ENCODE data around the gene AKAP14.

The AKAP14 gene

DNA sequence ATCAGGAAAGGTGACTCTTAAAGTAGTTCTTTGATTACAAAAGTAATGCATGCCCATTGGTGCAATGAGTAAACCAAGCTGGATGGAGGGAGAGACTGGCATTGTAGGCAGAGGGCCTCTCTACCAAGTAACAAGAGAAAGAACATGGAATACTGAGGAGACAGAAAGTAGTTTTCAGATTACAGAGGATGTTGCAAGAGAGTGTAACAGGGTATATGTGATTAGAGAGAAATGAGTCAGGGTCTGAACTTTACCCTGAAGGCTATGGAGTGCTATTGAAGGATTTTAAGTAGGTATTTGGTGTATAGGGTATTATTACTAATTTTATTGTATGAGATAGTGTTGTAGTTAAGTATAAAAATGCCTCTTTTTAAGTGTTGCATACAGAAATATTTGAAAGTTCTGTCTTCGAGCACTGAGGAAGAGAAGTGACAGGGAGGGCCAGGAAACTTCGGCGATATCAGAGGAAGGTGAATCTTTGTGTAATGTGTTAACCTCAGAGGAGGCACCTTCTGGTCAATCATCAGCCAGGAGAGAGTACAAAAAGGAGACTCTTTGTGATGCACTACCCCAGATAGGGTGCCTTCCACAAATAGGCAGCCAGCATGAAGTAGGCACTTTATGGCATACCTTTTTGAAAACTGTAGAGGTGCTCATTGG is 39.7 kb downstream of the AKAP14 start:
- H3K27me3 ChIP-seq (replicated peaks in 2 of 5; ENCODE audit: control insufficient read depth in 4 of 5, insufficient read depth in 5 of 5, low read length in 4 of 5) = no peaks in the 10 kb centered on the region
- 100% methylated on average over 3 of the region's 3 CpGs for WGBS (ENCODE audit: insufficient coverage)
- POLR2A ChIA-PET = no interaction called here

DNA sequence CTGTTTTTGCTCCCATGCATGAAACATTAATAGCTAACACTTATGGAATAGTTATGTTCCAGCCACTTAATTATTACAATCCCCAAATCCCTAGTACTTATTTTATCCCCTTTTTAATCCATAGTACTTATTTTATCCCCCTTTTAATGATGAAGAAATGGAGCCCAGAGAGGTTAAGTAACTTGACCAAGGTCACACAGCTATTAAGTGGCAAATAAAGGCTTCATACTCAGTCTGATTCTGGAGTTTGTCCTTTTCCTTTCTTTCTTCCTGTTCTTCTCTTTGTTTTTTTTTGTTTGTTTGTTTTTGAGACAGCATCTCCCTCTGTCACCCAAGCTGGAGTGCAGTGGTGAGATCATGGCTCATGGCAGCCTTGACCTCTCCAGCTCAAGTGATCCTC is 45.6 kb downstream of the AKAP14 start:
- ChIA-PET POLR2A (no interaction called here), CTCF (no interaction called here)
- H3K36me3 ChIP-seq (ENCODE audit: control insufficient read depth in 4 of 4, insufficient read depth in 4 of 4, low read length in 3 of 4) = peaks cover 0 to 4% (median 0%) of the 10 kb centered on the region in 4 experiments
- no peak overlapping the region for H3K27ac ChIP-seq (ENCODE audit: insufficient read depth in 1 of 2, low read depth in 1 of 2, low read length in 2 of 2, poor library complexity in 1 of 2, severe bottlenecking in 2 of 2)
- peaks cover 0 to 5% (median 0%) of the 10 kb centered on the region in 5 experiments for H3K27me3 ChIP-seq (replicated peaks in 2 of 5; ENCODE audit: control insufficient read depth in 4 of 5, insufficient read depth in 5 of 5, low read length in 4 of 5)
- no peaks in the 10 kb centered on the region for H3K9me3 ChIP-seq (ENCODE audit: control extremely low read depth in 1 of 5, control insufficient read depth in 4 of 5, insufficient read depth in 2 of 5, low read depth in 1 of 5, low read length in 4 of 5)
- no peak for DNase-seq
- H3K4me1 ChIP-seq (ENCODE audit: control extremely low read depth in 1 of 4, control insufficient read depth in 4 of 4, insufficient read depth in 4 of 4, low read length in 3 of 4) = peaks cover 0 to 13% (median 4%) of the 10 kb centered on the region in 4 experiments
- H3K4me3 ChIP-seq (ENCODE audit: control insufficient read depth in 1 of 7, extremely low read depth in 1 of 7, insufficient read depth in 4 of 7, low read depth in 2 of 7, low read length in 6 of 7) = no peak overlapping the region

More for the DNA sequence above, 39.7 kb downstream of the AKAP14 start:
- H3K27ac ChIP-seq (ENCODE audit: insufficient read depth in 1 of 2, low read depth in 1 of 2, low read length in 2 of 2, poor library complexity in 1 of 2, severe bottlenecking in 2 of 2) = no peak overlapping the region
- H3K4me1 ChIP-seq (ENCODE audit: control extremely low read depth in 1 of 4, control insufficient read depth in 4 of 4, insufficient read depth in 4 of 4, low read length in 3 of 4) = no peaks in the 10 kb centered on the region
- CTCF ChIA-PET = no interaction called here
- H3K4me3 ChIP-seq (ENCODE audit: control insufficient read depth in 1 of 7, extremely low read depth in 1 of 7, insufficient read depth in 4 of 7, low read depth in 2 of 7, low read length in 6 of 7) = no peak overlapping the region
- H3K9me3 ChIP-seq (ENCODE audit: control extremely low read depth in 1 of 5, control insufficient read depth in 4 of 5, insufficient read depth in 2 of 5, low read depth in 1 of 5, low read length in 4 of 5) = no peaks in the 10 kb centered on the region
- no peak for DNase-seq
- peaks cover 0 to 25% (median 6%) of the 10 kb centered on the region in 4 experiments for H3K36me3 ChIP-seq (ENCODE audit: control insufficient read depth in 4 of 4, insufficient read depth in 4 of 4, low read length in 3 of 4)

DNA sequence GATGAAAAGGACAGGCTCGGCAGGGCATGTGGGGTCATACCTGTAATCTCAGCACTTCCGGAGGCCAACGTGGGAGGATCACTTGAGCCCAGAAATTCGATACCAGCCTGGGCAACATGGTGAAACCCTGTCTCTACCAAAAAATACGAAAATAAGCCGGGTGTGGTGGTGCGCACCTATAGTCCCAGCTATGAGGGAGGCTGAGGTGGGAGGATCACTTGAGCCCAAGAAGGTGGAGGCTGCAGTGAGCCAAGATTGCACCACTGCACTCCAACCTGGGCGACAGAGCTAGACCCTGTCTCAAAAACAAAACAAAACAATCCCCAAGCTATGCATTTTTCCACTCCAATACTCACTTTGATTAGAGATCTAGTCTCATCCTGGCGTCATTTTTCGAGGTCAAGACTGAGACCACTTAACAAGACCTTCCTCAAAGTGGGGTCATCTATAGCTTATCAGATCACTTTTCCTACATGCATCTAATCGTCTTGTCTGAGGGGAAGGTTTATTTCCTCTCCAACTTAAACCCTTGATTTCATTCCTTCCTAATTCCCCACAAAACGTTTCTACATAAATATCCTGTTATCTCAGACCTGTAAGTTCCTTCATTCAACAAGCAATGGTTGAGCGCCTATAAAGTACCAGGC is 46.6 kb downstream of the AKAP14 start:
- H3K36me3 ChIP-seq (ENCODE audit: control insufficient read depth in 4 of 4, insufficient read depth in 4 of 4, low read length in 3 of 4) = peaks cover 0 to 4% (median 0%) of the 10 kb centered on the region in 4 experiments
- H3K27ac ChIP-seq (ENCODE audit: insufficient read depth in 1 of 2, low read depth in 1 of 2, low read length in 2 of 2, poor library complexity in 1 of 2, severe bottlenecking in 2 of 2) = peak overlapping the region; percentile 79 to 93
- DNase-seq = no peak
- 63% methylated on average over 9 of the region's 13 CpGs for WGBS (ENCODE audit: insufficient coverage)
- ChIA-PET CTCF (interaction anchor here (1.2 kb wide), 1 partner anchor 12 kb away, joined by 4 read pairs; no protein-coding TSS in a partner anchor), POLR2A (interaction anchor here (0.6 kb wide), 1 partner anchor 1041 kb away, joined by 3 read pairs; no protein-coding TSS in a partner anchor)
- H3K4me3 ChIP-seq (ENCODE audit: control insufficient read depth in 1 of 7, extremely low read depth in 1 of 7, insufficient read depth in 4 of 7, low read depth in 2 of 7, low read length in 6 of 7) = peak overlapping the region in 6 of 7 experiments; percentile 75 to 91 (median 82)
- peaks cover 0 to 13% (median 4%) of the 10 kb centered on the region in 4 experiments for H3K4me1 ChIP-seq (ENCODE audit: control extremely low read depth in 1 of 4, control insufficient read depth in 4 of 4, insufficient read depth in 4 of 4, low read length in 3 of 4)
- peaks cover 0 to 5% (median 0%) of the 10 kb centered on the region in 5 experiments for H3K27me3 ChIP-seq (replicated peaks in 2 of 5; ENCODE audit: control insufficient read depth in 4 of 5, insufficient read depth in 5 of 5, low read length in 4 of 5)
- no peaks in the 10 kb centered on the region for H3K9me3 ChIP-seq (ENCODE audit: control extremely low read depth in 1 of 5, control insufficient read depth in 4 of 5, insufficient read depth in 2 of 5, low read depth in 1 of 5, low read length in 4 of 5)

DNA sequence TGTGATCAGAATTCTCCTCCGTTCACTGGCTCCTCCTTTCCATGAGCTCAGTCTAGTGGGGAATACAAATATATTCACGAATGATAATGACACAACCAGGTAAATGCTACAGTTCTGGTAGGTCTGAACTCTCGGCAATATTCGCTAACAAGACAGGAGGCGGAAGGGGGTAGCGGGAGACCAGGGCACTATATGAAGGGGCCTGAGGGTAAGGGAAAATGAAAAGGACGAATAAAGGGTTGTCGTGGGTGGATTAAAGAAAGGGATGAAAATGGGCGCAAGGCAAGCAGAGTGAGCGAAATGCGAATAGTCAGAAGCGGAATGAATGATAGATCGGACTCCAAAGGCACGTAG is 47.1 kb downstream of the AKAP14 start:
- Histone ChIP-seq H3K9me3 (ENCODE audit: control extremely low read depth in 1 of 5, control insufficient read depth in 4 of 5, insufficient read depth in 2 of 5, low read depth in 1 of 5, low read length in 4 of 5) (no peaks in the 10 kb centered on the region), H3K36me3 (ENCODE audit: control insufficient read depth in 4 of 4, insufficient read depth in 4 of 4, low read length in 3 of 4) (peaks cover 0 to under 1% (median 0%) of the 10 kb centered on the region in 4 experiments), H3K27me3 (replicated peaks in 2 of 5; ENCODE audit: control insufficient read depth in 4 of 5, insufficient read depth in 5 of 5, low read length in 4 of 5) (peaks cover 0 to 7% (median 0%) of the 10 kb centered on the region in 5 experiments), H3K4me3 (ENCODE audit: control insufficient read depth in 1 of 7, extremely low read depth in 1 of 7, insufficient read depth in 4 of 7, low read depth in 2 of 7, low read length in 6 of 7) (peak overlapping the region; percentile 74 to 91 (median 81)), H3K27ac (ENCODE audit: insufficient read depth in 1 of 2, low read depth in 1 of 2, low read length in 2 of 2, poor library complexity in 1 of 2, severe bottlenecking in 2 of 2) (peak overlapping the region; percentile 79 to 93), H3K4me1 (ENCODE audit: control extremely low read depth in 1 of 4, control insufficient read depth in 4 of 4, insufficient read depth in 4 of 4, low read length in 3 of 4) (peaks cover 0 to 13% (median 4%) of the 10 kb centered on the region in 4 experiments)
- 48% methylated on average over 11 of the region's 14 CpGs for WGBS (ENCODE audit: insufficient coverage)
- CTCF ChIA-PET = interaction anchor here (1.2 kb wide), 1 partner anchor 12 kb away, joined by 4 read pairs; no protein-coding TSS in a partner anchor
- POLR2A ChIA-PET = no interaction called here
- no peak for DNase-seq

DNA sequence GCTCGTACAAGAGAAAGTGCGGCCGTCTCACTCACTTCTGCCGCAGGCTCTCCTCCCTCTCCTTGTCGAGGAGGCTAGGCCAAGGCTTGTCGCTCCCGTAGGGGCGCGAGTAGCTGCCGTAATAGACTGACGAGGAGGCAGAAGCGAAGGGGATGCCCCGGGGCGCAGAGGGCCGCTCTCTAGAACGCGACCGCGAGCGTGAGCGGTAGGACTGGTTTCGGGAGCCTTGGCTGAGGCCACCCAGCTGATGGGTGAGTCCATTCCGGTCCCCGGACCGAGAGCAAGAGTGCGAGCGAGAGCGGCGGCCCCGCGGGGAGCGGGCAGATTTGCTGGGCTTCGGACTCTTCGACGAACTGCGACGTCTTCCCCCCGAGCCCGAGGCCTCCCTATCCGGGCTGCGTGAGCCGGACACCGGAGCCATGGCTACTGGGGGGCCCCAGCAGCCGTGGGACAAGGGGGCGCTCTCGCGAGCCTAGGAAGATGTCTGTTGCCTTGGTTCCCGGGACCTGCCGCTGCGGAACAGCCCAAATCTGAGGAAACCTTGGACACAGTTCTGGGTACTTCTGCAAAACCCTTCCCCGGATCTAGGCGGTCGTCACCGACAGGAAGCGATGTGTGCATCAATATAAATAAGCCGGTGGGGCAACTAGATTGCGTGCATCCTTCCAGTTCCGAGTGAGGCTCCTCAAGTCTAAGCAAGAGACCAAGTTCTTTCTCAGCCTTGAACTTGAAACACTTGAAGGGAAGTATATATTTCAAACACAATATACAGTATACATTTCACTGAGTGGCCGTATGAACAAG is 47.7 kb downstream of the AKAP14 start, which contains the start of gene NKAP:
Gene NKAP, minus strand, starts transcription at position 567 of the 804 bp plus-strand sequence. Its CDS starts 146 bp downstream, at position 421.
- peak; percentile 91 to 97 (median 95) for DNase-seq
- WGBS (ENCODE audit: insufficient coverage) = 41% methylated on average over 56 of the region's 59 CpGs
- ChIA-PET CTCF (interaction anchor here (0.9 to 1.6 kb wide), 3 partner anchors 11 to 13 kb away, joined by 4 to 7 read pairs (median 5); no protein-coding TSS in a partner anchor), POLR2A (no interaction called here)
- Histone ChIP-seq H3K27me3 (replicated peaks in 2 of 5; ENCODE audit: control insufficient read depth in 4 of 5, insufficient read depth in 5 of 5, low read length in 4 of 5) (peaks cover 0 to 7% (median 0%) of the 10 kb centered on the region in 5 experiments), H3K4me1 (ENCODE audit: control extremely low read depth in 1 of 4, control insufficient read depth in 4 of 4, insufficient read depth in 4 of 4, low read length in 3 of 4) (peaks cover 0 to 13% (median 4%) of the 10 kb centered on the region in 4 experiments), H3K9me3 (ENCODE audit: control extremely low read depth in 1 of 5, control insufficient read depth in 4 of 5, insufficient read depth in 2 of 5, low read depth in 1 of 5, low read length in 4 of 5) (no peaks in the 10 kb centered on the region), H3K36me3 (ENCODE audit: control insufficient read depth in 4 of 4, insufficient read depth in 4 of 4, low read length in 3 of 4) (no peaks in the 10 kb centered on the region), H3K27ac (ENCODE audit: insufficient read depth in 1 of 2, low read depth in 1 of 2, low read length in 2 of 2, poor library complexity in 1 of 2, severe bottlenecking in 2 of 2) (peak within 1 kb of the TSS; percentile 79 to 93), H3K4me3 (ENCODE audit: control insufficient read depth in 1 of 7, extremely low read depth in 1 of 7, insufficient read depth in 4 of 7, low read depth in 2 of 7, low read length in 6 of 7) (peak within 1 kb of the TSS; percentile 74 to 91 (median 81))

DNA sequence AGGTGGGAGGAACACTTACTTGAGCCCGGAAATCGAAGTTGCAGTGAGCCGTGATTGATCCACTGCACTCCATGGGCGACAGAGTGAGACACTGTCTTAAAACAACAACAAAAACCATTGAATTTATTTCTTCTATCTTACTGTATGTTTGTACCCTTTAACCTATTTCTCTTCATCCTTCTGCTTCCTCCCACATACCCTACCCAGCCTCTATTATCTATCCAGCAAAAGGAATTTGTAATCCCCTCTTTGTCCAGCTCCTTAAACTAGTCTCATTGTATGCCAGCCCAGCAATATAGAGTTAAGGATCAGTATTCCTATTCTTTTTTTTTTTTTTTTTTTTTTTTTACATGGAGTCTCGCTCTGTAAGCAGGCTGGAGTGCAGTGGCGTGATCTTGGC is 49.8 kb downstream of the AKAP14 start:
- Histone ChIP-seq H3K9me3 (ENCODE audit: control extremely low read depth in 1 of 5, control insufficient read depth in 4 of 5, insufficient read depth in 2 of 5, low read depth in 1 of 5, low read length in 4 of 5) (no peaks in the 10 kb centered on the region), H3K27ac (ENCODE audit: insufficient read depth in 1 of 2, low read depth in 1 of 2, low read length in 2 of 2, poor library complexity in 1 of 2, severe bottlenecking in 2 of 2) (no peak overlapping the region), H3K4me3 (ENCODE audit: control insufficient read depth in 1 of 7, extremely low read depth in 1 of 7, insufficient read depth in 4 of 7, low read depth in 2 of 7, low read length in 6 of 7) (no peak overlapping the region), H3K4me1 (ENCODE audit: control extremely low read depth in 1 of 4, control insufficient read depth in 4 of 4, insufficient read depth in 4 of 4, low read length in 3 of 4) (peaks cover 0 to 18% (median 4%) of the 10 kb centered on the region in 4 experiments), H3K36me3 (ENCODE audit: control insufficient read depth in 4 of 4, insufficient read depth in 4 of 4, low read length in 3 of 4) (no peaks in the 10 kb centered on the region), H3K27me3 (replicated peaks in 2 of 5; ENCODE audit: control insufficient read depth in 4 of 5, insufficient read depth in 5 of 5, low read length in 4 of 5) (peaks cover 0 to 7% (median 0%) of the 10 kb centered on the region in 5 experiments)
- ChIA-PET POLR2A (no interaction called here), CTCF (interaction anchor here (0.6 kb wide), 1 partner anchor 487 kb away, joined by 3 read pairs; no protein-coding TSS in a partner anchor)
- DNase-seq = no peak
- WGBS (ENCODE audit: insufficient coverage) = 83% methylated on average over 5 of the region's 6 CpGs

Measured in common myeloid progenitor, CD34-positive (primary cell).